GM12874 (cell line): ENCODE results near the gene PAFAH1B1.

ENCODE experiments used
- CTCF ChIP-seq: IDR thresholded peaks from 2 replicates; pipeline ENCODE4 v1.5.1; 2011; ENCODE audit warnings: low read depth, mild to moderate bottlenecking, control low read depth, low read length, moderate library complexity; ENCODE audit not compliant: insufficient read depth

Gene PAFAH1B1

DNA sequence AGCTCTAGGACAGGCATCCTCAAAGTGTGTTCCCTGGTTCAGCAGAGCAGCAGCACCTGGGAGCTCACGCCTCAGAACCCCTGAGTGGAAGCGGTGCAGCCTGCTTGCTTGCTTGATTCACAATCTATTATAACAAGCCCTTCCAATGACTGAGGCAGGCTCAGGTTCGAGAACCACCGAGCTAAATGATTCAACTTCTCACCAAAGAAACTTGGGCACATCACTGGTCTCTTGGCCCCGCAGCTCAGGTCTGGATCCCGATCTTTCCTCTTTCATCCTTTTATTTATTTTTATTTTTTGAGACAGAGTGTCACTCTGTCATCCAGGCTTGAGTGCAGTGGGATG lies 93.6 kb downstream of the PAFAH1B1 start:
- TF ChIP-seq CTCF = no peak

GRCh38 chr17:2688351-2689342 lies 95.2 kb downstream of the PAFAH1B1 start:
- no peak for TF ChIP-seq CTCF

- no peak for TF ChIP-seq CTCF
These were observed 96.1 kb downstream of the PAFAH1B1 start for GRCh38 chr17:2689411-2690164.

DNA sequence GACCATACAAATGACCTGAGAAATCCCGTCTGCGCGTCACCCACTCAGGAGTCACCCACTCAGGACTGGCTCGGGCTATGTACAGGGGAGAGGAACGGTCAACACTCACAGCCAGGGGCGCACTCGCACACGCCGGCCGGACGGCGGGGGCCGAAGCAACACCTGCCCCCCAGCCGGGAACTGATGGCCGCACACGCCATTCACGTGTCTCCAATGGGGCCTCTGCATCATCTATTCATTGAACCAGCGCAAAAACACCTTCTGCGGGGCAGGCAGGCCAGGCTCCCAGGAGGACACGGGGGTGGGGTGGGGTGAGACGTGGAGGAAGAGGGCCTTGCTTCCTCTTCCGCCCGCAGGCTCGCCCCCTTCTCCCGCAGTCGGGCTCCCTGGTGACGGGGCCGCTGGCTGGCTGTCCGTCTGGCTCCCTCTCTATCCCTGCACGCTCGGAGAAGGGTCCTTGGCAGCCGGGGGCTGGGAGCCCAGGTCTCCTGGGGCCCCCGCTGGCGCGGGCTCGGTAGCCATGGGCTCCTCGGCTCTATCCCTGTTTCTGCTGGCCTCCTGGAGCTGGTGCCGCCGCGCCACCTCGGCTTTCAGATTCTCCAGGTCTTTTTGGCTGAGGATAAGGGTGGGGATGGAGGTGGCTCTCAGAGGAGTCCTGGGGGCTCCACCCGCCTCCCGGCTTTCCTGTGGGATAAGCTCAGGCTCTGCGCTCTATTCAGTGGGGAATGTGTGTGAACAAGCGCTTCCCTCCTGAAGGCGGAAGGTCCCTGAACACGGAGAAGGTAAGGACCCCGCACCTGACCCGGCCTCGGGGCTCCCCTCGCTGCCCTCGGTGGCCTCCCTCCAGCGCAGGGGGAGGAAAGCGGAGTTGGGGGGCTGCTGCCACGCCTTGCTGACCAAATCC lies 97.0 kb downstream of the PAFAH1B1 start:
- no peak for TF ChIP-seq CTCF

- no peak for TF ChIP-seq CTCF
These were observed 97.8 kb downstream of the PAFAH1B1 start for GRCh38 chr17:2691069-2691871.

DNA sequence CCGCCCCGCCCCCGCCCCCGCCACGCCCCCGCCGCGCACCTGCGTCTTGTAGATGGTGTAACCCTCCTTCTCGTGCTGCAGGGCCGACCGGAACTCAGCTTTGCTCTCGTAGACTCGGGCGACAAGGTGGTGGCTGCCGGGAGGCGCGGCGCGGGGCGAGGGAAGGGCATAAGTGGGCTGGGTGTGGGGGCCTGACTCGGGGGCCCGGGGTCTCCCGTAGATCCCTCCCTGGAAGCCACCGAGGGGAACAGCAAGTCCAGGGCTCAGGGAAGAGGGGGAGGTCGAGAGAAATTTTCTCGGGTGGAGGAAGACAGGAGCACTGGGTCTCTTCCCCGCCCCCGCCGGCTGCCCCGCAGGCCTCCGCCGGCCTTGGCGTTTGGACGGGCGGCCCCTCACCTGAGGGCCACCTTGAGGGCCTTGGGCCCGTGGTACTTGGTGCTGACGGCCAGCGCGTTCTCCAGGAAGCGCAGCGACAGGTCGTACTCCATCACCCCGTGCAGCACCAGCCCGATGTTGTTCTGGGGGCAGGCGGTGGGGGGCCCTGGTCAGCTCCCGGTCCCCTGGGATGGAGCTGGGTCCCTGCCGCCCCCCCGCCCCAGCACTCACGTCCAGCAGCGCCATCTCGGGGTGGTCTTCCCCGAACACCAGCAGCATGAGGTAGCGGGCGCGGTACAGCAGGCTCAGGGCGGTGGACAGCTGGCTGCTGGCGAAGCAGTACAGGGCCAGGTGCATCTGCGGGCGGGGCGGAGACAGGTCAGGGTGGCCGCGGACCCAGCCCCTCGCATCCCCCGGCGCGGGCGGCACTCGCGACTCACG lies 98.7 kb downstream of the PAFAH1B1 start:
- no peak for TF ChIP-seq CTCF
